RKO (cell line): ENCODE measurements around the gene EGLN1.

Experiments
- DNase-seq: peaks from one replicate; pipeline ENCODE4 v3.0.0-alpha.2; 2016; ENCODE audit warnings: low spot score

EGLN1 gene

GRCh38 chr1:231421546-231421970 is 529 bp downstream of the EGLN1 start:
- DNase-seq, result peak; percentile 21

GRCh38 chr1:231420959-231421545 is 1.0 kb downstream of the EGLN1 start:
- peak; percentile 70 for DNase-seq

- peak; percentile 60 for DNase-seq
Observed at GRCh38 chr1:231420299-231420958, 1.7 kb downstream of the EGLN1 start.

- peak; percentile 65 for DNase-seq
Observed at GRCh38 chr1:231419738-231420298, 2.3 kb downstream of the EGLN1 start.

- peak; percentile 15 for DNase-seq
Observed at GRCh38 chr1:231419147-231419546, 2.9 kb downstream of the EGLN1 start.

GRCh38 chr1:231418741-231419107 is 3.4 kb downstream of the EGLN1 start:
- DNase-seq, result no peak

GRCh38 chr1:231418101-231418740 is 3.9 kb downstream of the EGLN1 start:
- peak; percentile 31 for DNase-seq

- DNase-seq, result peak; percentile 19
Observed at GRCh38 chr1:231417513-231417912, 4.6 kb downstream of the EGLN1 start.

- DNase-seq, result peak; percentile 17
Observed at GRCh38 chr1:231416901-231417300, 5.2 kb downstream of the EGLN1 start.

- DNase-seq, result no peak
Observed at GRCh38 chr1:231415018-231415583, 7.0 kb downstream of the EGLN1 start.

GRCh38 chr1:231414260-231415016 is 7.6 kb downstream of the EGLN1 start:
- DNase-seq, result no peak

- no peak for DNase-seq
Observed at GRCh38 chr1:231413749-231414082, 8.4 kb downstream of the EGLN1 start.

- no peak for DNase-seq
Observed at GRCh38 chr1:231411036-231411531, 11.0 kb downstream of the EGLN1 start.

- DNase-seq, result no peak
Observed at GRCh38 chr1:231410036-231410612, 12.0 kb downstream of the EGLN1 start.

GRCh38 chr1:231408528-231409094 is 13.5 kb downstream of the EGLN1 start:
- DNase-seq, result no peak

- DNase-seq, result no peak
Observed at GRCh38 chr1:231407547-231408396, 14.3 kb downstream of the EGLN1 start.

GRCh38 chr1:231407049-231407448 is 15.0 kb downstream of the EGLN1 start:
- no peak for DNase-seq

GRCh38 chr1:231404318-231404717 is 17.8 kb downstream of the EGLN1 start:
- no peak for DNase-seq

- DNase-seq, result no peak
Observed at GRCh38 chr1:231401478-231401877, 20.6 kb downstream of the EGLN1 start.
